Thoracic aorta (tissue), 2 donors: ENCODE results near the gene DONSON. TPM values are rescaled to one million over a fixed set of nuclear protein-coding genes. Genes with fewer than 3 reads are reported as not detected.

Source experiments
- ATAC-seq: fragments of 150-250 bp; one replicate; pipeline ENCODE4 v1.8.0; 2017; ENCODE audit warnings: low read depth; ENCODE audit not compliant: insufficient number of reproducible peaks, low FRiP score
- DNase-seq: peaks from one replicate; pipeline ENCODE4 v3.0.0-alpha.2; 2020; ENCODE audit warnings: low spot score
- H3K27ac ChIP-seq, 2 donors: fragments of 200-600 bp; sonication (generic); 1 replicate in 1 of 2; 2 replicates in 1 of 2; pipeline ENCODE4 v1.5.1; 2016; ENCODE audit warnings: mild to moderate bottlenecking in 2 of 2, moderate library complexity in 2 of 2
- H3K27me3 ChIP-seq: fragments of 200-600 bp; sonication (generic); replicated peaks from 2 replicates; pipeline ENCODE4 v1.6.0; 2016; ENCODE audit warnings: mild to moderate bottlenecking; ENCODE audit not compliant: insufficient read depth
- H3K36me3 ChIP-seq: fragments of 200-600 bp; sonication (generic); one replicate; pipeline ENCODE4 v1.5.1; 2016
- H3K4me1 ChIP-seq, 2 donors: fragments of 200-600 bp; sonication (generic); 1 replicate in 1 of 2; 2 replicates in 1 of 2; pipeline versions ENCODE4 v1.5.1 to v1.6.0; 2016; ENCODE audit warnings: low read depth in 2 of 2, mild to moderate bottlenecking in 1 of 2; ENCODE audit not compliant: control insufficient read depth in 1 of 2
- H3K4me3 ChIP-seq: fragments of 200-600 bp; sonication (generic); 2 replicates; pipeline ENCODE4 v1.5.1; 2016; ENCODE audit warnings: mild to moderate bottlenecking
- H3K9me3 ChIP-seq: fragments of 200-600 bp; sonication (generic); 2 replicates; pipeline ENCODE4 v1.5.1; 2016
- CTCF ChIP-seq: fragments of 200-600 bp; sonication (generic); IDR thresholded peaks from one replicate; pipeline ENCODE4 v1.5.1; 2019; ENCODE audit warnings: antibody characterized with exemption
- total RNA-seq, 2 donors: library from RNA; depleted of rRNA; stranded (reverse); fragments of >200 nt; gene quantifications; one replicate each; pipeline versions ENCODE4 v1.1.0 to v1.2.3, GENCODE V29; 2016

DONSON gene
- total RNA-seq, 2 donors from 2014 or later: 12.1 to 19.2 TPM

DNA sequence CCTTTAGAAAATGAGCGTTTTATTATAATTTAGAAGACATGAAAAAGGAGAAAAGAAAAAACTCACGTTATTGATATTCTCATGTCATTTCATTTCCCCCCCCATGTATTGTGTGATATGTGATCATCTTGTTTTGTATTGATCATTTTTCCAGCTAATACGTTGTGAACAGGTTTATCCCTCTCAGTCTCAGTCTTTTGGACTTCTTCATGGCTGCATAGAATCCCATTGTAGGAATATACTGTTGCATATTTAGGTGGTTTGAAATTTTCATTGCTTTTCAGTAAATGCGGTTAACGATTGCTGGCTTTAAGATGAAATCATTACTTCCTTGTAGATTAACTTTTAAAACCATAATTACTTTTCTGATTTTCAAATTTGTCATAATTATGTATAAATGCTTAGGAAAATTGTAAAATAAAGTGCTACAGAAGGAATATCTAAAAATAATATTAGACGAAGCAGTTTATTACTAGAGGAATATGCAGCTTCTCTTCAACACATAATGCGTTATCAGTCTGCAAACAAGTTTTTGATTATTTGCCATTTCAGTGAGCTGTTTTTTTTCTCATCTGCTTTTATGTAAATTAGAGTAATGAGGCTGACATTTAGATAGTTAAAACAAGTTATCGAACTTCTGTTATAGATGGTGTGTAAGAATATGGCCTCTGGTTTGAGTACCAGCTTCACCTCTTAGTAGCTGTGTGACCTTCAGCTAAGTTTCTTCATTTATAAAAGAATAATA is 43.9 kb downstream of the DONSON start:
- no peak overlapping the region for H3K27ac ChIP-seq

DNA sequence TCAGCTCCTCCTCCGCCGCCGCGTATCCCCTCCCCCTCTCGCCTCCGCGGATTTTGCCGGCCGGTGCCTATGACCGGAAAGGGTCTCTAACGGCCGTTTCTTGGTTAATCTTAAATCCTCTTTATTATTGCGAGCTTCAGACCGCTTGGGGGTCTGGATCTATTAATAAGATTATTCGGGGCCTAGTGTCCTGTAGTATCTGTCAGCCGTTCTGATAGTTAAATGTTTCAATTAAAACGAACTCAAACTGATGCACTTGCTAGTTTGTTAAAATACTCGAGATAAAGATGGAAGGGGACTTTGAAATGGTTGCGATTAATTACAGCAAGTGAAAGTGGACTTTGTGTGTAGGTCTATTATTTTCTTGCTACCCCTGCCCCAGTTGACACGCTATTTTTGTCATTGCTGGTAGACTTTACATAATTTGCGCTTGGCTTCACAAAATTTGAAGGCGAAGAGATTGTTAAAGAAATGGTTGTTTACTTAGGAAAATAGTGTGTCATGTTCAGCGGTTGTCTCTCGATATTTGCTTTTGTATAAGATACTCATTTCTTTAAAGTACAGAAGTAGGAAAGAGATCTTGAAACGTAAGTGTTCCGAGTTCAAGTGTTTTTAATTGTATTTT is 44.9 kb downstream of the DONSON start:
- Histone ChIP-seq H3K4me3 (peak overlapping the region; percentile 80), H3K4me1 (peaks cover 22 to 40% of the 10 kb centered on the region in 2 donors), H3K27me3 (no peaks in the 10 kb centered on the region), H3K27ac (peak overlapping the region; percentile 98), H3K9me3 (no peaks in the 10 kb centered on the region), H3K36me3 (peaks cover 7% of the 10 kb centered on the region)
- ATAC-seq (no peak), DNase-seq (no peak)
- TF ChIP-seq CTCF: no peak

More for the DNA sequence above, 43.9 kb downstream of the DONSON start:
- Histone ChIP-seq H3K36me3 (peaks cover 8% of the 10 kb centered on the region), H3K4me1 (peaks cover 22 to 41% of the 10 kb centered on the region in 2 donors), H3K27me3 (no peaks in the 10 kb centered on the region), H3K9me3 (no peaks in the 10 kb centered on the region), H3K4me3 (peak overlapping the region; percentile 80)
- no peak for ATAC-seq
- DNase-seq: no peak
- no peak for TF ChIP-seq CTCF

GRCh38 chr21:33542640-33543504 is 45.6 kb downstream of the DONSON start, which contains the start of gene SON:
SON (plus strand) TSS chr21:33543038; CDS start chr21:33543093, 55 bp downstream.
- H3K27ac ChIP-seq: peak within 1 kb of the TSS; percentile 98
- H3K36me3 ChIP-seq: peaks cover 7% of the 10 kb centered on the region
- DNase-seq: peak; percentile 94
- no peaks in the 10 kb centered on the region for H3K27me3 ChIP-seq
- no peak for TF ChIP-seq CTCF
- H3K9me3 ChIP-seq: no peaks in the 10 kb centered on the region
- H3K4me1 ChIP-seq: peaks cover 22 to 37% of the 10 kb centered on the region in 2 donors
- peak; percentile 95 for ATAC-seq
- peak within 1 kb of the TSS; percentile 80 for H3K4me3 ChIP-seq

GRCh38 chr21:33541756-33542639 is 46.5 kb downstream of the DONSON start, which contains the start of gene GART:
GART (minus strand) TSS chr21:33542117; CDS start chr21:33539315, 2,802 bp downstream.
- H3K4me3 ChIP-seq: peak within 1 kb of the TSS; percentile 80
- peak; percentile 41 for DNase-seq
- TF ChIP-seq CTCF: no peak

More at GRCh38 chr21:33541756-33542639, 46.5 kb downstream of the DONSON start, which contains the start of gene GART:
- H3K27me3 ChIP-seq: no peaks in the 10 kb centered on the region
- peaks cover 22 to 36% of the 10 kb centered on the region in 2 donors for H3K4me1 ChIP-seq
- H3K36me3 ChIP-seq: peaks cover 11% of the 10 kb centered on the region
- H3K27ac ChIP-seq: peak within 1 kb of the TSS; percentile 98
- peak; percentile 57 for ATAC-seq
- no peaks in the 10 kb centered on the region for H3K9me3 ChIP-seq
